HG02884 (cell line): ENCODE results near the gene EPB41L4A.

Experiments
- ATAC-seq: cut with Tn5 transposase; IDR thresholded peaks from one replicate; pipeline ENCODE4 v1.9.1; 2021; ENCODE audit warnings: mild to moderate bottlenecking, moderate library complexity; ENCODE audit not compliant: unreplicated experiment

Gene EPB41L4A

DNA sequence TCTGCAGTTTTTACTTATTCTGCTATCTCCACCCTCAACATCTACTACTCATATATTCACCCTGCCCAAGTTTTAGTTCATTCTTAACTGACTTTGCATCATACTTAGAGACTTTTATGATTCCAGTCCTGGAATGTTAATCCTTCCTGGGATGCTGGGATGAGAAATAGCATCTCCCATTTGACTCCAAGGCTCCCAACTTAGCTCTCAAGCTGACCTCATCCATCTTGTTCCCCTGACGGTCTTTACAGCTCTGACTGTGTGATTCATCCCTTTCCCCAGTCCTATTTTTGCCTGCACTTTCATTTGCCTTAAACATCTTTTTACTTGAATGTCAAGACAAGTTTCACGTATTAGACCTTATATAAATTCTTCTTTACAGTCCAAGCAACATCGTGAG, 297.8 kb downstream of the EPB41L4A start:
- ATAC-seq: no peak

DNA sequence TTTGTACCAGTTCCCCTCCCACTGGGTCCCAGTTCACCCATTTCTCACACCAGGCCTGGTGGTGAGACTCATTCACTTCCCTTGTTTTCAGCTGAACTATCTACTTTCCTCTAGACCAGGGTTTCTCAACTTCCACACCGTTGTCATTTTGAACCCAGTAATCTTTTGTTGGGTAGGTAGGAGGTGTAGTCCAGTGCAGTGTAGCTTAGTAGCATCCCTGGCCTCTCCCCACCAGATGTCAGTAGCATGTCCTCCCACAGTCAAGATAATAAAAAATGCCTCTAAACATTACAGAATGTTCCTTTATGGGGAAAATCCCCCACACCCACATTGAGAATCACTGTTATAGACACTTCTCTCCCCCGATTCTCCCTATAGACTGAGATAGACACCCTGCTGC, 299.1 kb downstream of the EPB41L4A start:
- peak; percentile 30 for ATAC-seq

GRCh38 chr5:112119508-112119907, 299.6 kb downstream of the EPB41L4A start:
- ATAC-seq: peak; percentile 39

DNA sequence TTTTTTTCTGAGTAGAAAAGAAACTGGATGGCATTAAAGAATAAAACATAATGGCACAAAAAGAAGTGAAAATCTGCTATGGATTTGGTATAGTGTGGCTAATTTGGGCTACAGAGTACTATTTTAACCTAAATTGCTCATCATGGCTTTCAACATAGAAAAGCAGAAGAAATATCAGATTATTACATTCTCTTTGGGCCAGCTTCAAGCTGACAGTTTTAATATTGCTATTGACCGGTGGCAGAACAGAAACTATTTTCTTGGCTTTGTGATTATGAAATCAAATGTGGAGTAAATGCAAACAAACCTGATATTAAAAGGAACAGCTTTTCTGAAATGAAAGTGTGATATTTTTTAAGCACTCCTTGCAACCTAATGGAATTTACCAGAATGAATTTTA, 301.5 kb downstream of the EPB41L4A start:
- ATAC-seq: no peak

DNA sequence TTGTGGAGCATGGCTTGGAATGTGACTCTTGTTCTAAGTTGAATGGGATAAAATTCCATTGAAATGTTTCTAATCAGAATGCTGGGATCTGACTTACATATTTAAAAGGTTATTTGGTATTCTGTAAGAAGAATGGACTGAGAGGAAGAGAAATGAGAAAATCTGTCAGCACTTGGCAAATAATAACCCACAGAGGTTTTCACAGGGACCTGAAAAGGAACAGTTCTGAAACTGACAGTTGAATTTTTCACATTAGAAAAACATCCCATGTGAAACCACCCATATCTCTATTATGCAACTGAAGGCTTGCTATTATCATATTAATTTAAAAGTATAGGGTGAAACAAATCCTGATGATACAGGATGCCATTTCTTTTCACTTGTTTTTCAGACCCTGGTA, 302.7 kb downstream of the EPB41L4A start:
- ATAC-seq: no peak

DNA sequence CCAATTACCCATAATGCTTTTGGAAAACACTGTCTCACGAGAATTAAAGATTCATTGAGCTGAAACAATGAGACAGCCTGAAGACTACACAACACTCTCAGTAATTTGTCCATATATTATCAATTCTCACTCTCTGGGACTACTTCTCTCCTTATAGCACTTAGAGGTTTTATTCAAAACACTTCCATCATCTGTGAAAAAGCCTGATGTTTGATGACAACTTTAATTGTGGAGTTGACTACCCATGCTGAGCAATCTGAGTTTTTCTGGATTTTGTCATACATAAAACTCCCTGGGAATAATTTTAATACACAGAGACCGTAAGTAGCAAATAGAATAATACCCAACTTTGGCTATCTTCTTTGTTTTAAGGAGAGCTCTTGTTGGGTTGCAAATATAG, 305.5 kb downstream of the EPB41L4A start:
- no peak for ATAC-seq
